ENCODE data around the gene PRKN.

Gene PRKN

GRCh38 chr6:161348628-161348994, 1379.0 kb downstream of the PRKN start:
- no peak for DNase-seq
- Mint-ChIP-seq H3K27me3 (ENCODE audit: low read depth, poor library complexity) (no peaks in the 10 kb centered on the region), H3K4me3 (no peak overlapping the region), H3K36me3 (ENCODE audit: low read depth) (no peaks in the 10 kb centered on the region), H3K4me1 (peaks cover 7% of the 10 kb centered on the region), H3K27ac (no peak overlapping the region), H3K9me3 (no peaks in the 10 kb centered on the region)
- no peak for TF ChIP-seq CTCF (IDR thresholded peaks at IDR 0.05)

GRCh38 chr6:161347988-161348627, 1379.5 kb downstream of the PRKN start:
- Mint-ChIP-seq H3K27ac (no peak overlapping the region), H3K36me3 (ENCODE audit: low read depth) (no peaks in the 10 kb centered on the region), H3K4me3 (no peak overlapping the region), H3K27me3 (ENCODE audit: low read depth, poor library complexity) (no peaks in the 10 kb centered on the region), H3K9me3 (no peaks in the 10 kb centered on the region), H3K4me1 (peaks cover 2% of the 10 kb centered on the region)
- no peak for DNase-seq
- TF ChIP-seq CTCF (IDR thresholded peaks at IDR 0.05) = no peak

- no peak for TF ChIP-seq CTCF (IDR thresholded peaks at IDR 0.05)
- H3K36me3 Mint-ChIP-seq (ENCODE audit: low read depth) = no peaks in the 10 kb centered on the region
- no peak overlapping the region for H3K27ac Mint-ChIP-seq
- H3K4me3 Mint-ChIP-seq = no peak overlapping the region
- H3K9me3 Mint-ChIP-seq = no peaks in the 10 kb centered on the region
- H3K4me1 Mint-ChIP-seq = no peaks in the 10 kb centered on the region
- no peaks in the 10 kb centered on the region for H3K27me3 Mint-ChIP-seq (ENCODE audit: low read depth, poor library complexity)
- no peak for DNase-seq
Observed at GRCh38 chr6:161347125-161347524, 1380.4 kb downstream of the PRKN start.

- Mint-ChIP-seq H3K9me3 (no peaks in the 10 kb centered on the region), H3K27ac (no peak overlapping the region), H3K27me3 (ENCODE audit: low read depth, poor library complexity) (no peaks in the 10 kb centered on the region), H3K36me3 (ENCODE audit: low read depth) (no peaks in the 10 kb centered on the region), H3K4me3 (no peak overlapping the region), H3K4me1 (no peaks in the 10 kb centered on the region)
- TF ChIP-seq CTCF (IDR thresholded peaks at IDR 0.05) = no peak
- no peak for DNase-seq
Observed at GRCh38 chr6:161346717-161347116, 1380.8 kb downstream of the PRKN start.

- H3K36me3 Mint-ChIP-seq (ENCODE audit: low read depth) = no peaks in the 10 kb centered on the region
- no peak for TF ChIP-seq CTCF (IDR thresholded peaks at IDR 0.05)
- no peaks in the 10 kb centered on the region for H3K27me3 Mint-ChIP-seq (ENCODE audit: low read depth, poor library complexity)
- H3K27ac Mint-ChIP-seq = no peak overlapping the region
- no peak for DNase-seq
- H3K4me1 Mint-ChIP-seq = no peaks in the 10 kb centered on the region
- H3K4me3 Mint-ChIP-seq = no peak overlapping the region
- no peaks in the 10 kb centered on the region for H3K9me3 Mint-ChIP-seq
Observed at GRCh38 chr6:161344626-161345025, 1382.9 kb downstream of the PRKN start.

- H3K4me1 Mint-ChIP-seq = no peaks in the 10 kb centered on the region
- DNase-seq = no peak
- no peak for TF ChIP-seq CTCF (IDR thresholded peaks at IDR 0.05)
- no peaks in the 10 kb centered on the region for H3K36me3 Mint-ChIP-seq (ENCODE audit: low read depth)
- H3K27ac Mint-ChIP-seq = no peak overlapping the region
- H3K27me3 Mint-ChIP-seq (ENCODE audit: low read depth, poor library complexity) = no peaks in the 10 kb centered on the region
- no peak overlapping the region for H3K4me3 Mint-ChIP-seq
- H3K9me3 Mint-ChIP-seq = no peaks in the 10 kb centered on the region
Observed at GRCh38 chr6:161342039-161342438, 1385.5 kb downstream of the PRKN start.

Measured in nephron progenitor cell (in vitro differentiated cells).